PC-3 (cell line): ENCODE measurements around the gene STX8. TPM values are rescaled to one million over a fixed set of nuclear protein-coding genes. Genes with fewer than 3 reads are reported as not detected.

Source experiments
- ATAC-seq: fragments of 200-7000 bp; cut with Tn5 transposase; 2 replicates; pipeline ENCODE4 v1.9.1; 2020; ENCODE audit warnings: mild to moderate bottlenecking, moderate library complexity
- BruUV-seq: library from RNA; stranded (reverse); fragments of 400-500 nt; replicated peaks from 2 replicates; lab custom pipeline; 2021; lab: Mats Ljungman, UMichigan
- CTCF ChIA-PET: fragments of 300-600 bp; sonication (Branson Sonifier 250); formaldehyde crosslinking; loops from one replicate; lab custom pipeline; 2022; ENCODE audit warnings: antibody characterized with exemption; lab: Charles Lee
- POLR2A ChIA-PET: fragments of 300-600 bp; sonication (Branson Sonifier 250); formaldehyde crosslinking; loops from one replicate; lab custom pipeline; 2022; ENCODE audit warnings: antibody characterized with exemption; ENCODE audit not compliant: unreplicated experiment; lab: Charles Lee
- DNase-seq: peaks from one replicate; pipeline ENCODE4 v3.0.0-alpha.2; 2015
- H2AFZ ChIP-seq: fragments of 300-600 bp; sonication (generic); 2 replicates; pipeline ENCODE4 v1.6.0; 2016; ENCODE audit warnings: antibody characterized with exemption, low read length
- H3F3A ChIP-seq: fragments of 300-600 bp; sonication (generic); one replicate; pipeline ENCODE4 v1.6.0; 2017; ENCODE audit warnings: antibody characterized with exemption, low read length, control low read depth, mild to moderate bottlenecking; ENCODE audit not compliant: unreplicated experiment
- H3K27ac ChIP-seq: fragments of 300-600 bp; sonication (generic); 2 replicates; pipeline ENCODE4 v1.5.1; 2016; ENCODE audit warnings: mild to moderate bottlenecking, low read length
- H3K27me3 ChIP-seq: fragments of 300-600 bp; sonication (generic); 2 replicates; pipeline ENCODE4 v1.6.1; 2016; ENCODE audit warnings: low read length, mixed read lengths
- H3K36me3 ChIP-seq: fragments of 300-600 bp; sonication (generic); 2 replicates; pipeline ENCODE4 v1.6.1; 2016; ENCODE audit warnings: low read depth, mixed run types, low read length, mixed read lengths
- H3K4me1 ChIP-seq: fragments of 300-600 bp; sonication (generic); 2 replicates; pipeline ENCODE4 v1.5.1; 2016; ENCODE audit warnings: low read length; ENCODE audit not compliant: insufficient read depth
- H3K4me2 ChIP-seq: fragments of 300-600 bp; sonication (generic); 2 replicates; pipeline ENCODE4 v1.6.0; 2016; ENCODE audit warnings: low read length
- H3K4me3 ChIP-seq: fragments of 300-600 bp; sonication (generic); 2 replicates; pipeline ENCODE4 v1.5.1; 2016; ENCODE audit warnings: mild to moderate bottlenecking, low read length, mixed read lengths
- H3K79me2 ChIP-seq: fragments of 300-600 bp; sonication (generic); 2 replicates; pipeline ENCODE4 v1.6.1; 2017; ENCODE audit warnings: low read length, mixed read lengths
- H3K9ac ChIP-seq: fragments of 300-600 bp; sonication (generic); 2 replicates; pipeline ENCODE4 v1.6.0; 2016; ENCODE audit warnings: mild to moderate bottlenecking, low read length
- H3K9me2 ChIP-seq: fragments of 300-600 bp; sonication (generic); replicated peaks from 2 replicates; pipeline ENCODE4 v1.6.1; 2016; ENCODE audit warnings: mixed run types, low read length, mixed read lengths
- H3K9me3 ChIP-seq: fragments of 300-600 bp; sonication (generic); 2 replicates; pipeline ENCODE4 v1.6.1; 2016; ENCODE audit warnings: low read length, mixed read lengths
- H4K20me1 ChIP-seq: fragments of 300-600 bp; sonication (generic); 2 replicates; pipeline ENCODE4 v1.6.1; 2016; ENCODE audit warnings: low read length, mixed read lengths
- EZH2 ChIP-seq: fragments of 300-600 bp; sonication (generic); IDR thresholded peaks from one replicate; pipeline ENCODE4 v1.6.1; 2017; ENCODE audit warnings: antibody characterized with exemption, mild to moderate bottlenecking, low read length; ENCODE audit not compliant: unreplicated experiment
- EZH2phosphoT487 ChIP-seq: fragments of 300-600 bp; sonication (generic); IDR thresholded peaks from 2 replicates; pipeline ENCODE4 v1.6.1; 2018; ENCODE audit warnings: mild to moderate bottlenecking, antibody characterized with exemption, low read length, borderline replicate concordance
- intact Hi-C: fragments of 100-400 bp; cut with micrococcal nuclease; formaldehyde crosslinking; loops from 2 replicates; pipeline ENCODE4 v1.9.0; 2023
- total RNA-seq: library from RNA; depleted of rRNA; stranded (reverse); fragments of >200 nt; gene quantifications from 2 replicates; pipeline ENCODE4 v1.2.3, GENCODE V29; 2014
- TF ChIP-seq, protein P1 (sequence below): fragments of 300-600 bp; sonication (generic); conservative IDR thresholded peaks from 2 replicates; pipeline ENCODE4 v1.5.1; 2017; ENCODE audit warnings: antibody characterized with exemption, low read depth, mild to moderate bottlenecking, low read length

The STX8 gene
- total RNA-seq, 1 experiment from 2014 or later = 57.4 TPM

GRCh38 chr17:9226130-9226793 lies 349.4 kb downstream of the STX8 start:
- POLR2A ChIA-PET = no interaction called here
- BruUV-seq = no TSS peak
- Histone ChIP-seq H3K79me2 (no peaks in the 10 kb centered on the region), H3K36me3 (no peaks in the 10 kb centered on the region), H3K4me1 (no peaks in the 10 kb centered on the region), H3K4me3 (no peak overlapping the region), H4K20me1 (no peaks in the 10 kb centered on the region), H3F3A (no peaks in the 10 kb centered on the region), H3K27me3 (no peaks in the 10 kb centered on the region), H3K9ac (no peak overlapping the region), H3K4me2 (no peak overlapping the region), H2AFZ (no peak overlapping the region), H3K9me2 (no peaks in the 10 kb centered on the region), H3K27ac (no peak overlapping the region), H3K9me3 (no peaks in the 10 kb centered on the region)
- CTCF ChIA-PET = no interaction called here
- DNase-seq (no peak), ATAC-seq (no peak)
- no peak for TF ChIP-seq EZH2phosphoT487
- TF ChIP-seq, protein P1, sequence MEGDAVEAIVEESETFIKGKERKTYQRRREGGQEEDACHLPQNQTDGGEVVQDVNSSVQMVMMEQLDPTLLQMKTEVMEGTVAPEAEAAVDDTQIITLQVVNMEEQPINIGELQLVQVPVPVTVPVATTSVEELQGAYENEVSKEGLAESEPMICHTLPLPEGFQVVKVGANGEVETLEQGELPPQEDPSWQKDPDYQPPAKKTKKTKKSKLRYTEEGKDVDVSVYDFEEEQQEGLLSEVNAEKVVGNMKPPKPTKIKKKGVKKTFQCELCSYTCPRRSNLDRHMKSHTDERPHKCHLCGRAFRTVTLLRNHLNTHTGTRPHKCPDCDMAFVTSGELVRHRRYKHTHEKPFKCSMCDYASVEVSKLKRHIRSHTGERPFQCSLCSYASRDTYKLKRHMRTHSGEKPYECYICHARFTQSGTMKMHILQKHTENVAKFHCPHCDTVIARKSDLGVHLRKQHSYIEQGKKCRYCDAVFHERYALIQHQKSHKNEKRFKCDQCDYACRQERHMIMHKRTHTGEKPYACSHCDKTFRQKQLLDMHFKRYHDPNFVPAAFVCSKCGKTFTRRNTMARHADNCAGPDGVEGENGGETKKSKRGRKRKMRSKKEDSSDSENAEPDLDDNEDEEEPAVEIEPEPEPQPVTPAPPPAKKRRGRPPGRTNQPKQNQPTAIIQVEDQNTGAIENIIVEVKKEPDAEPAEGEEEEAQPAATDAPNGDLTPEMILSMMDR = no peak
- no peak for TF ChIP-seq EZH2
- intact Hi-C loops = no loop called here

- Histone ChIP-seq H2AFZ (no peak overlapping the region), H3F3A (no peaks in the 10 kb centered on the region), H3K9ac (no peak overlapping the region), H3K79me2 (no peaks in the 10 kb centered on the region), H3K4me3 (no peak overlapping the region), H3K9me2 (no peaks in the 10 kb centered on the region), H3K4me1 (no peaks in the 10 kb centered on the region), H3K9me3 (no peaks in the 10 kb centered on the region), H4K20me1 (no peaks in the 10 kb centered on the region), H3K36me3 (no peaks in the 10 kb centered on the region), H3K4me2 (no peak overlapping the region), H3K27ac (no peak overlapping the region), H3K27me3 (no peaks in the 10 kb centered on the region)
- TF ChIP-seq EZH2 = no peak
- no peak for TF ChIP-seq EZH2phosphoT487
- TF ChIP-seq, protein P1 = no peak
- intact Hi-C loops = no loop called here
- CTCF ChIA-PET = no interaction called here
- DNase-seq (no peak), ATAC-seq (no peak)
- BruUV-seq = no TSS peak
- POLR2A ChIA-PET = no interaction called here
Measured at GRCh38 chr17:9225305-9226101, 350.1 kb downstream of the STX8 start.

- ATAC-seq (no peak), DNase-seq (no peak)
- no peak overlapping the region for H3K4me2 ChIP-seq
- no peak overlapping the region for H3K9ac ChIP-seq
- H3K27me3 ChIP-seq = no peaks in the 10 kb centered on the region
- H3K79me2 ChIP-seq = no peaks in the 10 kb centered on the region
- H3K9me3 ChIP-seq = no peaks in the 10 kb centered on the region
- no peaks in the 10 kb centered on the region for H3K36me3 ChIP-seq
- intact Hi-C loops = no loop called here
- ChIA-PET CTCF (no interaction called here), POLR2A (no interaction called here)
- H3K9me2 ChIP-seq = no peaks in the 10 kb centered on the region
- no peak overlapping the region for H2AFZ ChIP-seq
- H4K20me1 ChIP-seq = no peaks in the 10 kb centered on the region
- no peak for TF ChIP-seq EZH2phosphoT487
- TF ChIP-seq, protein P1 = no peak
- no peak for TF ChIP-seq EZH2
- H3K4me1 ChIP-seq = no peaks in the 10 kb centered on the region
- BruUV-seq = no TSS peak
- H3K27ac ChIP-seq = no peak overlapping the region
- H3K4me3 ChIP-seq = no peak overlapping the region
- no peaks in the 10 kb centered on the region for H3F3A ChIP-seq
Measured at GRCh38 chr17:9224485-9224884, 351.1 kb downstream of the STX8 start.
